SHP77 treated with DMSO at 0.1 percent for 48 hours (cell line): Measurements from ENCODE around the gene LAMC3.

Experiments used
- DNase-seq: peaks from one replicate; lab custom pipeline; 2025; lab: John Stamatoyannopoulos, UW

The LAMC3 gene

DNA sequence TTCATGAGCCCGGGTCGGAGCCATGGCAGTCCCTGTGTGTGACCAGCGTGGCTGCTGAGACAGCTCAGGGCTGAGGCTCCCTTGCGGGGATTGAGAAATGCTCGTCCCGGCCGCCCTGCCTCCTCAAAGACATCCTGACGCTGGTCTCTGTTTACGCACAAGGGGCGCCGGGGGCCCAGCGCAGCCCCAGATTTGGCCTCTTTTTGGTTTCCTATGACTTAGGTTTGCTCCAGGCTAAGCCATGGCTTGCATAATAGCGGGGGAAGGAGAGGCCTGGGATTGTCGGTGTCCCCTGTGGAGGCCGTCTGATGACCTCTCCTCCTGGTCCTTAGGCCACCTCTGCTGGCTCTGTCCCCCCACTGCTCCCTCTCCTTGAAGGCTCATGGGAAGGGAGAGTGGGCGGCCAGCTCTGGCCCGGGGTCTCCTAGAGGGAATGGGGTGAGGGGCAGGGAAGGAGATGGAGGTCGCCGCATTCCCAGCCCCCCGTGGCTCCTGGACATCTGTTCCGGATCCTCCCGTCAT lies 3.5 kb downstream of the LAMC3 start:
- no peak for DNase-seq

GRCh38 chr9:131013015-131013755 lies 4.2 kb downstream of the LAMC3 start:
- no peak for DNase-seq

GRCh38 chr9:131013771-131014676 lies 5.0 kb downstream of the LAMC3 start:
- DNase-seq, result no peak

GRCh38 chr9:131015112-131015511 lies 6.1 kb downstream of the LAMC3 start:
- no peak for DNase-seq

GRCh38 chr9:131015876-131016397 lies 7.0 kb downstream of the LAMC3 start:
- no peak for DNase-seq

DNA sequence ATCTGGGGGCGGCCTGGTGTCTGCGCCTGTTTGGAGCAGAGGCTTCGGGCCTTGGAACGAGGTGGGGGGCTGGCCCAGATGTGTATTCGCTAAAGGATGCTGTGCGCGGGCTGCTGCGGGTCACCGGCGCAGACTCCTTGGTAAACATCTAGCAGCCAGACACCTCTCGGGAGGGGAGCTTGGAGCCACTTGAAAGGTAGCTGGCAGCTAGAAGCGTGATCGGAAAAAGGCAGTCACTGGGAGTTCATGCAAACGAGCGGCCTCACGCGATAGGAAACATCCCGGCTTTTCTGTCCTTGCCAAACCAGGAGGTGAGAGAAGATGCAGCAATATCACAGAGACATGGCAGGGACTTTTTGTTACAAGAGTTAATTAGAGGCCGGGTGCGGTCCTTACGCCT lies 8.1 kb downstream of the LAMC3 start:
- DNase-seq, result no peak

GRCh38 chr9:131018621-131019020 lies 9.6 kb downstream of the LAMC3 start:
- DNase-seq, result peak; percentile 18

DNA sequence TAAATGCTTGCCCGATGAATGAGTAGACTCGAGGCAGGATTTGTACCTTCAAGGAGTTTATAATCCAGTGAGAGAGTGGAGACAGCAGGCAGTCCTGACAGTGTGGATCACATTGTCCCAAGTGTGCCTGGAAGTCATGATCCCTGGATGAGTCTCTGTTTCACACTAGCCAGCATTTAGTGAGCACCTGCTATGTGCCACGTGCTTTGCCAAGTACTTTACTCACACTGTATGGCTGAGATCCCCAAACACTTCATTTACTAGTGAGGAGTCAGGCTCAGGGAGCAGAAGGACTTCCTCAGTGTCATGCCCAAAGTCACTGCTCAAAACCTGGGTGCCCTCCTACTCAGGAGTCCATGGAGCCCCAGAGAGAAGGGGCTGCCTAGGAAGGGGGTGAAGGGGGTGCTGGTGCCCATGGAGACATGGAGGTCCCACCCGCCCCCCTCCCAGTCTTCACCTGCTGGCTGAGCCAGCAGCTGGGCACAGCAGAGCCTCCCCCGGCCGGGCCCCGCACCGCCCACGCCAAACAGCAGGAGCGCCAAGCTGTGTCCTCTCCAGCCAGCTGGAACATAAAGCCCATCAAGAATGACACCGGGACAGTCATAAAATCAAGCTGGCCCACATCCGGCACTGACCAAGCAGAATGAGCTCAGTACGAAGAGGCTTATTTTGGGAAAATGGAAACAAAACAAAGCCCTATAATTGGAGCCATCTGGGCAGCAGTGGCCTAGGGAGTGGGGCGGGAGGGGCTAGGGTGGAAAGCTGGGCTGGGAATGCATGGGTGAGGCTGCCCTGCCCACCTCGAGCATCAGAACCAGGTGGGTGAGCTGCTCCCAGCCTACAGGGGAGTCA lies 10.6 kb downstream of the LAMC3 start:
- peak; percentile 61 for DNase-seq

- DNase-seq, result no peak
Measured at GRCh38 chr9:131020388-131020787, 11.4 kb downstream of the LAMC3 start.

- DNase-seq, result no peak
Measured at GRCh38 chr9:131020862-131021261, 11.9 kb downstream of the LAMC3 start.

DNA sequence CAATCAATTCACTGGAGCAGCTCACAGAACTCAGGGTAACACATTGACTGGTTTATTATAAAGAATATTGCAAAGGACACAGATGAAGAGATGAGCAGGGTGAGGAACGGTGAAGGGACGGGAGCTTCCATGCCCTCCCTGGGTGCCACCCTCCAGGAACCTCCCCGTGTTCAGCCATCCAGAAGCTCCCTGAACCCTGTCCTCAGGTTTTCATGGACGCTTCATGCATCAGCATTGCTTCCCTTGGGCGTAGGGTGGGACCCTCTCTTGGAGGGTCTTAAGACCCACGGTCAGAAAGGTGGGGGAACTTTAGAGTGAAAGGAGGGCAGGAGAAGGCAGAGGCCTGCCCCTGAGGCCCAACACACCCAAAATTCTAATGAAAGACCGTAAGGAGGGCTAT lies 12.8 kb downstream of the LAMC3 start:
- DNase-seq, result no peak

- DNase-seq, result no peak
Measured at GRCh38 chr9:131024978-131025868, 16.2 kb downstream of the LAMC3 start.

DNA sequence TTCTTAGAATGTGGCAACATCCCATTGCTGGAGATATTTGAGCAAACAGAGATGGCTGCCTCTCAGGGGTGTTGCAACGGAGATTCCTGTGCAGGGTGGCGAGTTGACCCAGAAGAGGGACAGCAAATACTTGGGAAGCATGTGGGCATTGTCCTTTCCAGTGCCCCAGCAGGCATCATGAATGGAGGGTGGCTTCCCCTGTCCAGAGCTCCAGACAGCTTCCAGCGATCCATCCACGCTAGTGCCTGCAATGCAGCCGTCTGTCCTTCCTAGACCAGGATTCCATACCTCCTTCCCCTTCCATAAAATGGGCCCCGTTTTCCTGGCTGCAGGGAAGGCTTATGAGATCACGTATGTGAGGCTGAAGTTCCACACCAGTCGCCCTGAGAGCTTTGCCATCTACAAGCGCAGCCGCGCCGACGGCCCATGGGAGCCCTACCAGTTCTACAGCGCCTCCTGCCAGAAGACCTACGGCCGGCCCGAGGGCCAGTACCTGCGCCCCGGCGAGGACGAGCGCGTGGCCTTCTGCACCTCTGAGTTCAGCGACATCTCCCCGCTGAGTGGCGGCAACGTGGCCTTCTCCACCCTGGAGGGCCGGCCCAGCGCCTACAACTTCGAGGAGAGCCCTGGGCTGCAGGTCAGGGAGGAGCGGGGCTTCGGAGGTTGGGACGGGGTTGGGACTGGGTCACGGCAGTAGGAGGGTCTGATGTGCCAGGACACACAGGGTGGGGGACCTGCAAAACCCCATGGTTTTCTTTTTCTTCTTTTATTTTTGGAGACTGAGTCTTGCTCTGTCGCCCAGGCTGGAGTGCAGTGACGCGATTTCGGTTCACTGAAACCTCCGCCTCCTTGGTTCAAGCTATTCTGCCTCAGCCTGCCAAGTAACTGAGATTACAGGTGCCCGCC lies 17.2 kb downstream of the LAMC3 start:
- no peak for DNase-seq

DNA sequence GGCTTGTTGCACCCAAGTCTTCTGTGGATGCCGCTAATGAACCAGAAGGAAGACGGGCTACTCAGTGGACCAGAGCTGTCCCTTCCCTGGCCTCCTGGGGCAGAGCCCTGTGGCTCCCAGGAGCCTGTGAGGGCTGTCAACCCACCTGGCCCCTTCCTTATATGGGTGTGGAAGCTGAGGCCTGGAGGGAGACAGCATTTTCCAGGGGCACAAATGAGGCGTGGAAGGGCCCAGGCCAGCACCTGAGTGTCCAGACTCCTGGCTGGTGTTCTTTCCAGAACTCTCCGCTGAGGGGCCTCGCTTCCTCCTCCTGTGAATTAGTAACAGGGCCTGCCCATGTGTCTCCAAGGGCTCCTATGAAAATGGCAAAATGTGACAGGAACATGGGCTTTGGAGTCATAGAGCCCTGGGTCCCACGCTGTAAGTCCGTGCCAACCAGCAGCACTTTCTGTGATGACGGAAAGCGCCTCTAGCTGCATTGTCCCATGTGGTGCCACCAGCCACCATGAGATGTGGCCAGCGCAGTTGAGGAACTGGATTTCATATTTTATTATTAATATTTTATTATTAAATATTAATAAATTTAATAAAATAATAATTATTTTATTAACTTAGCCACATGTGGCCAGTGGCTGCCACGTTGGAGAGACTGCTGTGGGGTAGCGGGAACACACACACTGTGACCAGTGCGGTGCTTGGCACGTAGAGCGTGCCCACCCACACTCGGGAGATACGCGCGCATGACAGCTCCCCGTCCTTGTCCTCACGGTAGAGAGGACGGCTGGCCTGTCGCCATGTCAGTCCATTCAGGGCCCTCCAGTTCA lies 18.3 kb downstream of the LAMC3 start:
- no peak for DNase-seq

DNA sequence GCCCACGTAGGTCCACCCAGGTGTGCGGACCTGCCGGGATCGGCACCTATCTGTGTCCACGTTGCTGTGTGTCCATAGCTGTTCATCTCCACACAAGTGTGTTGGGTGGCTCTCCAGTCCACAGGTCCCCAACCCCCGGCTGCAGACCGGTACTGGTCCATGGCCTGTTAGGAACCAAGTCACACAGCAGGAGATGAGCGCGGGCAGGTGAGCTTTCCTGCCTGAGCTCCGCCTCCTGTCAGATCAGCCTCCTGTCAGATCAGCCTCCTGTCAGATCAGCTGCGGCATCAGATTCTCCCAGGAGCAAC lies 18.9 kb downstream of the LAMC3 start:
- DNase-seq, result no peak

DNA sequence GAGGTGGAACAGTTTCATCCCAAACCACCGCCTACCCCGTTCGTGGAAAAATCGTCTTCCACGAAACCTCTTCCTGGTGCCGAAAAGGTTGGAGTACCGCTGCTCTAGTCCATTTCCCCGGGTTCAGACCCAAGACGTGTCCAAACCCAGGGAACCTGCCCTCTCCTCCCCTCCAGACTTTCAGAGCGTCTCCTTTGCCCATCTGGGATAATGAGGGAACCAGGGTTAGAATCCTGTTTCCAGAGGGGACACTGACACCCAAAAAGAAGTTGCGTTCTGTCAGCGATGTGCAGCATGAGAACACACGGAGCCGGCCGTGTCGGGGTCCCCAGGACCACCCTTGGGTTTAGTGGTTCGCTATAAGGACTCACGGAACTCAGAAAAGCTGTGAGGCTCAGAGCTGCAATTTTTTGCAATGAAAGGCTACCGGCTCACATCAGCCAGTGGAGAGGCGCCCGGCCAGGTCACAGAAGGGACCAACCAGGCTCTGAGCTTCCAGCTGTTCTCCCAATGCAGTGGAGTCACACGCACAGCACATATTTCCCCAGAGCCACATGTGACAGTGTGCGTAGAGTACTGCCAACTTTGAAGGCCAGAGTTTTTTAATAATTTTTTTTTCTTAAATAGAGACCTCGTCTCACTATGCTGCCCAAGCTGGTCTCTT lies 19.4 kb downstream of the LAMC3 start:
- DNase-seq, result no peak

DNA sequence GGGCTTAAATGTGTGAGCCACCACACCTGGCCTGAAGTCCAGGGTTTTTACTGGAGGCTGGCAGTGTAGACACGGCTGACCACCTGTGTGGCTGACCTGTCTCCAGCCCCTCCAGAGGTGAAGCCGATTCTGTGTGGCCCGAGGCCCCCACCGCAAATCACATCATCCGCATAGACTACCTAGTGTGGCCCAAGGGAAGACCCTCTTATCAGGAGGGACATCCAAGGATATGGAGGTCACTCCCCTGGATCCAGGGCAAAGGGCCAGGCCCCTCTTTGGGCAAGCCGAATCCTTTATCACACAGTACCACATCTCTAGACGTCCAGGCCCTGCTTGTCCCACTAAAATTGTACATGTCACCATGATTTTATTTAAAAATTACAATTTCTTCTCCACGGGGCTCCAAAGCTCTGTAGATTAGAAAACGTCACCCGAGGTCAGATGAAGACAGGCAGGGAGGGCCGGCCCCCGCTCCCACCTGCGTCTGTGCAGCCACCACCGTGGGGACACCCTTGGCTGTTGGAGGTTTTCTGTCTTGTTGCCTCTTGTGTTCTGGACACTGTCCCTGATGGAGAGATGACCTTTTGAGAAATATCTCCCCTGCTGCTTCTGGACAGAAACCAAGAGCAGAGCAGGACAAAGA lies 20.1 kb downstream of the LAMC3 start:
- DNase-seq, result no peak

DNA sequence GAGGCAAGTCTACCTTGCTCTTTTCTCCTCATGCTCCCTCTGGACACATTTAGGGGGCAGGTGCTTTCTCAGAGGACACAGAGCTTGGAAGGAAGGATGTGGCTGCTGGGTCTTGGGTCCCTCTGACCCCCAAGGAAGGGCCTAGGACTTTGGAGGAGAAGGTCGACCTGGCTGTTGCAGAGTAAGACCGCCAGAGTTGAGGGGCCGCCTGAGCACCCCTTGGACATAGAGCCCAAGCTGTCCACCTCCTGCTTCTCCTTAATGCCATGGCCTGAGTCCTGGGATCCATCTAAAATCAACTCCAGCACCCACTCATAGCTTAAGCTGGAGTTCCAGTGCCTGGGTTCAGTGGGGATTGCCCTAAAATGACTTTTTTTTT lies 20.6 kb downstream of the LAMC3 start:
- no peak for DNase-seq
